Measurements from ENCODE around the gene C1QTNF2. TPM values are rescaled to one million over a fixed set of nuclear protein-coding genes. Genes with fewer than 3 reads are reported as not detected.

The C1QTNF2 gene
- not detected in 2 replicates for total RNA-seq

GRCh38 chr5:160369990-160370712 is at the start of gene C1QTNF2:
Gene C1QTNF2 (minus strand): TSS chr5:160370626. CDS start chr5:160355011, 15,615 bp downstream.

GRCh38 chr5:160418561-160419457 is 48.4 kb upstream of the C1QTNF2 start, which contains the start of gene SLU7:
Gene SLU7 (minus strand): TSS chr5:160419081. CDS start chr5:160415294, 3,787 bp downstream.

GRCh38 chr5:160399402-160400353 is 29.3 kb upstream of the C1QTNF2 start, which contains the start of gene FAM200C:
Gene FAM200C (minus strand): TSS chr5:160400054. CDS start chr5:160395490, 4,564 bp downstream.

GRCh38 chr5:160312134-160312959 is 58.1 kb downstream of the C1QTNF2 start, which contains the start of gene CCNJL:
Gene CCNJL (minus strand): TSS chr5:160312564. CDS start chr5:160311923, 641 bp downstream.

Other genes starting within 250 kb of the C1QTNF2 start
- gene FABP6, start 141.1 kb downstream of the C1QTNF2 start, total RNA-seq: 1.2 TPM in 1 of 2 replicates, not detected in the other
- gene CCNJL, start 58.1 kb downstream of the C1QTNF2 start, total RNA-seq: 1.5 and 4.8 TPM in 2 replicates
- 2.6 and 3.1 TPM in 2 replicates for gene FAM200C, start 29.4 kb upstream of the C1QTNF2 start, total RNA-seq
- 36.9 and 69.6 TPM in 2 replicates for gene SLU7, start 48.5 kb upstream of the C1QTNF2 start, total RNA-seq
- gene PTTG1, start 51.2 kb upstream of the C1QTNF2 start, total RNA-seq: 130 and 184 TPM in 2 replicates

Data from tracheal epithelial cell (primary cell).